Measurements from ENCODE around the gene MCHR1. TPM values are rescaled to one million over a fixed set of nuclear protein-coding genes. Genes with fewer than 3 reads are reported as not detected.

Gene MCHR1
- total and polyA plus RNA-seq, 9 of the 15 experiments (the other 6 are each of a cell fraction or from before 2014, with no cell fraction given): 0.03 to 0.50 TPM; not detected in 7

DNA sequence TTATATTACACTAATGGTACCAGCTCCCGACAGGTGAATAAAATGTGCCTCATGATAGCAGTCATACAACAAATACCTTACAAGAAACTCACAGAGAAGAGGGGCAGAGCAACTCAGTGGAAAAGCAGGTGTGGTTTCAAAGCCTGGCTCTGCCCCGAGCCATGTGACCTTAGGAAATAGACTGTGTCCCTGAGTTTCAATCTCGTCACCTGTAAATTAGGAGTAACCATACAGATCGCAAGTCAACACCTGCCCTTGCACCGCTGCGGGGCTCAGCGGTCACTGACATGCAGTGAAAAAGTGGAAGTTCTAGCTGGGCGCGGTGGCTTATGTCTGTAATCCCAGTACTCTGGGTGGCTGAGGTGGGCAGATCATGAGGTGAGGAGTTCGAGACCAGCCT is 30.9 kb upstream of the MCHR1 start:
- intact Hi-C loops (cut with micrococcal nuclease): loop anchor here (5.0 kb wide), 1 partner anchor 211 kb away; no protein-coding TSS in a partner anchor
- in situ Hi-C loops (cut with MboI): loop anchor here (10.0 kb wide), 2 partner anchors 94 to 214 kb away; no protein-coding TSS in a partner anchor
- Histone ChIP-seq H3K27ac (ENCODE audit: extremely low read depth, low read depth, low read length) (no peak overlapping the region), H2AFZ (ENCODE audit: low read depth, low read length) (no peak overlapping the region), H3K79me2 (ENCODE audit: control insufficient read depth, insufficient read depth, low read length) (peaks cover 8% of the 10 kb centered on the region; the same call in 2 of the 3 replicates), H3K4me3 (no peak overlapping the region), H3K36me3 (ENCODE audit: control insufficient read depth, insufficient read depth, low read length) (no peaks in the 10 kb centered on the region), H3K9me3 (replicated peaks; ENCODE audit: control insufficient read depth, insufficient read depth, low read depth, low read length) (no peaks in the 10 kb centered on the region), H3K27me3 (ENCODE audit: control insufficient read depth in 2 of 2, insufficient read depth in 2 of 2, low read length in 2 of 2) (no peaks in the 10 kb centered on the region), H3K4me1 (replicated peaks in 1 of 2; ENCODE audit: control insufficient read depth in 2 of 2, insufficient read depth in 2 of 2, low read length in 2 of 2) (peaks cover 10 to 23% of the 10 kb centered on the region in 2 experiments; a peak in 4 of 5 replicates), H3K9ac (ENCODE audit: insufficient read depth in 1 of 2, low read depth in 2 of 2, low read length in 2 of 2) (no peak overlapping the region), H3K4me2 (ENCODE audit: insufficient read depth, low read length) (no peak overlapping the region), H3K9me1 (ENCODE audit: control insufficient read depth, insufficient read depth, low read length) (no peaks in the 10 kb centered on the region), H4K20me1 (replicated peaks; ENCODE audit: control insufficient read depth, insufficient read depth, low read length) (no peaks in the 10 kb centered on the region)
- ChIA-PET POLR2A (interaction anchor here (0.6 to 0.7 kb wide), 2 partner anchors 249 to 271 kb away, joined by 3 to 4 read pairs; no protein-coding TSS in a partner anchor), CTCF (ENCODE audit: low intra/inter-chr PET ratio) (no interaction called here)
- TF ChIP-seq KLF13 (tag; IDR thresholded peaks at IDR 0.05; ENCODE audit: borderline replicate concordance, low read depth) (no peak), THRB (CRISPR knock-in tag; conservative IDR thresholded peaks at IDR 0.05) (no peak), MBD2 (IDR thresholded peaks at IDR 0.05; ENCODE audit: borderline replicate concordance, low read depth) (no peak)
- no peak for FAIRE-seq
- no peak for DNase-seq (ENCODE audit: extremely low read depth in 1 of 4, low spot score in 3 of 4)
- BruUV-seq (replicated peaks): no TSS peak
- ATAC-seq: no peak
- 88% methylated on average over 10 of the region's 10 CpGs for WGBS (ENCODE audit: insufficient coverage, low coverage, missing lambda C conversion rate)

All from K562 (cell line).